Cardiac fibroblast (primary cell): ENCODE measurements around the gene RFX3.
A peak's percentile ranks its signal among the peaks of the same experiment; 100 is the strongest.

Source experiments
- DNase-seq, 2 donors: peaks; one replicate each; pipeline versions ENCODE4 v3.0.0 to v3.0.0-alpha.2; 2010; ENCODE audit warnings: low read depth in 2 of 2
- H3K4me3 ChIP-seq, 2 donors: replicated peaks in 1 of 2; 1 replicate in 1 of 2; 2 replicates in 1 of 2; pipeline ENCODE4 v1.5.1; 2011; ENCODE audit warnings: low read depth in 2 of 2, low read length in 2 of 2, mild to moderate bottlenecking in 2 of 2, moderate library complexity in 1 of 2
- CTCF ChIP-seq: IDR thresholded peaks from one replicate; pipeline ENCODE4 v1.5.1; 2011; ENCODE audit warnings: low read depth, mild to moderate bottlenecking, low read length, inconsistent platforms

The RFX3 gene

DNA sequence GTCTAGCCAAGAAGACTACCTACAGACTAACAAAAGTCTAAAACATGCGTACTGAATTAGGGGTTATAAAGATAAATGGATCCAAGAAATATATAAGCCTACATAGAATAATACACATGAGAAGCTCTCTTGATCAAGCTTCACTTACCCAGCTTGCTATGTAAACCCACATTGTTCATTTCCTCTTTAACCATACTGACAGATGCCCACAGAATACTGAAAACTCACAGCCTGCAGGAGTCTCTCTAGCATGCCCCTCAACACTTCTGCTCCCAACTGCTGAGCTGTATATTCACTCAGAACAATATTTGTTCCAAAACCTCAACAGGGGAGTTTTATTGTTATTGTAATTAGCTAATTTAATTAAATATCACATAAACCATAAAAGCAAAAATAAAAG, 52.4 kb downstream of the RFX3 start:
- TF ChIP-seq CTCF: no peak
- DNase-seq: no peak
- H3K4me3 ChIP-seq: no peak overlapping the region

GRCh38 chr9:3471883-3472282, 53.9 kb downstream of the RFX3 start:
- DNase-seq: no peak
- TF ChIP-seq CTCF: no peak
- H3K4me3 ChIP-seq: no peak overlapping the region

GRCh38 chr9:3468421-3469205, 57.2 kb downstream of the RFX3 start:
- no peak for TF ChIP-seq CTCF
- DNase-seq: no peak
- H3K4me3 ChIP-seq: no peak overlapping the region

DNA sequence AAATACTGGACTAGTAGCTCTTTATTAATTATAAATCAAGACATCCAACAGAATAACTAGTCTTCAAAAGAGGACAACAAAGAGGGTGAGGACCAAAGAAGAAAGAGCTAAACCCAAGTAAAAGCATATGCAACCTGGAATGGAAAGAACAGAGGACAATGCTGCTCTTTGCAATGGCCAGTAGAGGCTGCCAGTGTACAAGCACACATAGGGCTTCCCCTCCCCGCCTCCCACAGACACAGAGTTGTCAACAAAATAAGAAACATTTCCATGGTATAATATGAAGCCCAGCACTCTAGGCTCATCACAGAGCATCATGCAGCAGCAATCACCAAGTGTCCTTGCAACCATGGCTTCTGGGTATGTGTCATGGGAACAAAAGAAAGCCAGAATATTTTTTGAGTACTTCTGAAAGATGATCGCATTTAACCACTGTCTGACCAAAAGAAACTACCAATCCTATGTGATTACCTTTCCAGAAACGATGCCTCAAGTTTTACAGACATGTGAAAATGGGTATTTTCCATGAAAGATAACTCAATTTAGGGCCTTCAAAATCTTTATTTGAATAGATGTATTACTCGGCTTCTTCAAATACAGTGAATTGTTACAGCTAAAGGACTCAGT, 58.1 kb downstream of the RFX3 start:
- no peak overlapping the region for H3K4me3 ChIP-seq
- TF ChIP-seq CTCF: peak; percentile 99
- DNase-seq: peak; percentile 81 to 84

DNA sequence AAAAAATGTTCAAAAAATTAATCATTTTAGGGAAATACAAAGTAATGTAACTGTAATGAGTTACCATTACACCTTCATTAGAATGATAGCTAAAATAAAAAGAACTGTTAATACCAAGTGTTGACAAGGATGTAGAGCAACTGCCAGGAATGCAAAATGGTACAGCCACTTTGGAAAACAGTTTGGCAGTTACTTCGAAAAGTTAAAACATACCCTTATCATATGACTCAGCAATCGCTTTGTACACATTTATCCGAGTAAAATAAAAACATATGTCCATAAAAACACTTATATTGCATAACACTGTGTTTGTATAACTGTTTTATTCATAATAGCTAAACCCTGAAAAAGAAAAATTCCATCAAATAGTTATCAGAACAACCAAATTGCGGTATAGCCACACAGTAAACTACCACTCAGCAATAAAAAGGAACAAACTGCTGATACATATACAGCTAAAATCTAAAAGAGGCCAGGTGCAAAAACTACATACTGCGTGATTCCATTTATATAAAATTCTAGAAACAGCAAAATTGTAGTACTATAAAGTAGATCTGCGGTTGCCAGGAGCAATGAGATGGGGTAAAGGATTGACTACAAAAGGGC, 61.7 kb downstream of the RFX3 start:
- no peak overlapping the region for H3K4me3 ChIP-seq
- peak; percentile 45 to 73 for DNase-seq
- TF ChIP-seq CTCF: no peak

DNA sequence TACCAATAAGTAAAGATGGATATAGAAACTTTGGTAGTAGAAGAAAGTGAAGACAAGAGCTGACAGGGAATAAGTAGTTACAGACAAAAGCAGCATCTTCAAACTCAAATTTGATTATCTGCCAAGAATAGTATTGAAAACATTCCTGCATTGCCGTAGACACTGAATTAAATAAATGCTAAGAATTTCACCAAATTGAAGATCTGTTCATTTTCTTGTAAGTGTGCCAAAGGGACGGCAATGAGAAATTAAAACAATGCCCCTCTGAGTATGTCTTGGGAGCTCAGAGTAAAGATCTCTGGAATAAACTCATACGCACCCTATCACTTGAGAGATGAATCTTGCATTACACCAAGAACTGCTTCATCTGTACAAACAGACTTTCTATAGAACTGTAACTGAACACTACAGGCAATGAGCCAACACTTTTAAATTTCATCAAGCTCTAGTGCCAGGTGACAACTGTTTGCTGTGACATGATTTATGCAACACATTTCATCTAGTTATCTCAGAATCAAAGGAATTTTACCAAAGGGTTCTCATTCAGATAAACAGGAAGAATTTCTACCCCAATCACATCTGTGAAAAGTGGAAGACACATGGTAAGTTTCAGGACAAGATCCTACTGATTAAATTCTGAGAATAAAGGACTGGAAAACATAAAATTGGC, 66.9 kb downstream of the RFX3 start:
- no peak for TF ChIP-seq CTCF
- H3K4me3 ChIP-seq: no peak overlapping the region
- DNase-seq: no peak
